ENCODE results near the gene CAST.
A peak's percentile ranks its signal among the peaks of the same experiment; 100 is the strongest.

Gene CAST

DNA sequence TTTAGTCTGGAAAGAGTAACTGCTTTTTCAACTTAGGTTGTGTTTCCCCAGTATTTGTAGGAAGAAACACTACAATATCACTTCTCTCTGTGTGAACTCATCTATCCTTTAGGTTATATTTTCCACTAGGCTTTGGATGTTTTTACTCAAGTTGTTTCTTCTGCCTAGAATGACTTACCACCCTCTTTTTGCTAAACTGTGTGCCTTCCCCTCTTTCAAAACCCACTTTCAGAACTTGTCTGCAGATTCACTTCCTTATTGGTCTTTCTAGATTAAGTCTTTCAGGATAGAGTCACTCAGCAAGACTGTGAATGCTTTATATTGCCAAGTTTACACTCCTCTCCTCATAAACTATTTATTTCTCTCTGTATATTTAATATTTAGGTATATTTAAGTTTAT is 14.2 kb upstream of the CAST start:
- DNase-seq: peak; percentile 58

DNA sequence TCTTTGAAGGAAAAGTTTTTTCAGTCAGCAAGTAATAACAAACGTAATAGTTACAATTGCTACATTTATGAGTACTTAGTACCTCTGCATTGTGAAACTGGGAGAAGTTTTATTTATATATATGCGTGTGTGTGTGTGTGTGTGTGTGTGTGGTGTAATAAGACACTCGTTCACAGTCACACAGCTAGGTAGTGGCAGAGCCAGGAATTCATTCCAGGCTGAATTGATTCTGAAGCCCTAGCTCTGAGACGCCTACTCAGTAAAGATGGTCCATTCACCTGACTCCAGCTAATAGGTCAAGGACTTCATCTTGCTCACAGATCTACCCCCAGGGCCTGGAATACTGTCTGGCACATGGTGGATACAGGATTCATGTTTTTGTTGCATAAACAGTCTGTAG is 13.6 kb upstream of the CAST start:
- no peak for DNase-seq

DNA sequence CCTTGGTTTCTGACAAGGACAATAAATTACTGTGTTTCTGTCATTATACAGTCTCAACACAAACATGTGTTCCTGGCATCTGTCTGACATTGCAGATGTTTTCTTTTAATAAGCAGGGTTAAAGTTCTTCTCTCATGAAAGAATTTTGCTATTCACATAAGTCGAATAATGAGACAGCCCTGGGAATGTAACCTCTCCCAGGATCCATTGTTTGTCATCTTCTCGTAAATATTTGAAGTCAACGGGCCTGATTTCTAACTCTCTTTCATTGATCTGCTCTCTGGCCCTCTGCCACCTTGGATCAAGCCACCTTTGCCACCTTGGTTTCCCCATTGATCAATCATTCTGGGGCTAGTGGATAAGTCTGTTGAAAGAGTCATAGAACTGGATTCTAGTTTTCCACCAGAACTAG is 12.9 kb upstream of the CAST start:
- DNase-seq: no peak

DNA sequence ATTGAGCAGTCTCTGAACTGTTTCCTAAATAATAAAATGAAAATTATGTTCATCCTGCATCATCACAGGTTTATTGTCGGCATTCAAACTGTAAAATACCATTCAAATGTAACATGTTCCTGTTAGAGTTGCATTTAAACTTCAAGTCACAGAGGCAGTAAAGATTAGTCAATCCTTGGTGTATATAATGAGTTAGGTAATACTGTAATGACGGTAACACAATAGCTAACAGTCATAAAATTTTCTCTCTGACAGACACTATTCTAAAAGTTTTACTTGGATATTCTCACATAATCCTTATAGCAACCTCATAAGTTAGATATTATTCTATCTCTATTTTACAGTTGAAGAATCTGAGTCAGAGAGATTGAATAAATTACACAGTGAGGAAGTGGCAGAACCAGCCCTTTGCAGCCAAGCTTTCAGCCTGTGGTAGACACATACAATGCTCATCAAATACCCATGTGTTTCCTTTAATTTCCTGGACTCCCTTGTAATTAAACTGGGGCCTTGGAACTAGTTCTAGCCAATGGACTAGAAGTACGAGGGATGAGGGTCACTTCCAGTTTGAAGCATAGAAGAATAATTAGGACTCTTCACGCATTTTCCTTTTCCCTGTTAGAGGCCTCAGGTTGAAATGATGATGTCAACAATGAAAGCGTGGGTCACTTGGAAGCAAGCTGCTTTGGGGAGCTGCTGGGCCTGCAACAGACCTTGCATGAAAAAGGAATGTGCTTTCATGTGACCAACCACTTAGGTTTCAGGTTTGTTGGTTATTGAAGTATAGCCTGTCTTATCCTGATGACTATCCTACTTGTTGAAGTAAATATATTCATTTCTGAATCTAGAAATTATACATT is 12.3 kb upstream of the CAST start:
- DNase-seq: no peak

DNA sequence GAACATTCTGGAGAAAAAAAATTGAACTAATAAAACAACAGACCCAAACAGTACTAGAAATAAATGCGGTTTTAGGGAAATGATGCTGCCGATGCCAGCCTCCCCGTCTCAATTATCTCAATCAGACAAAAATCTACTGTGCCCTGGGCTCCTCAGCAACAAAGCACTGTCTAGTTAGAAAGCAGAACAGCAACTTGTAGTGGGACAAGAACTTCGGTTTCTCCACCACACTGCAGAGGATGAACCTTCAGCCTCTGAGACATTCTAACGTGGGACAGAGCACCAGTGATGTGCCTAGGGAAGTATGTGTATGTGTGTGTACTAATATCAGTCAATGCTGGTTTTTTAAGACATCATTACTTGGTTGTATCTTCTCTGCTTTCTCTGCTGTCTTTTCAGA is 11.1 kb upstream of the CAST start:
- no peak for DNase-seq

DNA sequence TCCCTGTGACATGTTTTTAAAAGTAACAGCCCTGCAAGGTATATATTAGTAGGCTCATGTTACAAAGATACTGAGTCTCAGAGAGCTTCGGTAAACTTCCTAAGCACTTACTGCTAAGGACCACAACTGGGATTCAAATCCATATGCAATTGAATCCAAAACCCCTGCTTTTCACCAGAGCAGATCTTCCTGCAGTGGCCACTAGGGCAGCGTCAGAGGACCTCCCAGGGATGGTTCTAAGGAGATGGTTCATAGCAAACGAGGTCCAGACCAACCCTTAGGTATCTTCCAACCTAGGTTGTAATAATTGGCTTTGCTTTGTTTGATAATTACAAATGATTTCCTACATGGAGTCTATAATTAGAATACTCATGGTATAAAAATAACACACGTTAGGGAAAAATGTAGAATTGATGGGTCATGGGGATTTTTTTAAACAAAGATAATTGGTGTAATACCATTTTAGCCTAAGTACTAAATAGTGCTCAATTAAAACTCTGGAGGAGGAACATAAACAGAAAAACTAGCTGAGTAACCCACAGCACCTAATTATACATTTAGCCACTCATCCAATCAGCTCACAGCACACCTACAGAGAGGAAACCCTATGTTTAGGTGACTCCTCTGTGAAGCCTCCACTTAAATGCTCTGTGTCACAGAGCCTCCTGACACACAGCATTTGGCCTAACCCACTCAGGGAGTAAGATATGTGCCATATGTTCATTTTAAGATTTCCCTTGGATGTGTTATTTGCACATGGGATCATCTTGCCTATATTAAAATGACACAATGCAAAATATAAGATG is 10.0 kb upstream of the CAST start:
- DNase-seq: no peak

DNA sequence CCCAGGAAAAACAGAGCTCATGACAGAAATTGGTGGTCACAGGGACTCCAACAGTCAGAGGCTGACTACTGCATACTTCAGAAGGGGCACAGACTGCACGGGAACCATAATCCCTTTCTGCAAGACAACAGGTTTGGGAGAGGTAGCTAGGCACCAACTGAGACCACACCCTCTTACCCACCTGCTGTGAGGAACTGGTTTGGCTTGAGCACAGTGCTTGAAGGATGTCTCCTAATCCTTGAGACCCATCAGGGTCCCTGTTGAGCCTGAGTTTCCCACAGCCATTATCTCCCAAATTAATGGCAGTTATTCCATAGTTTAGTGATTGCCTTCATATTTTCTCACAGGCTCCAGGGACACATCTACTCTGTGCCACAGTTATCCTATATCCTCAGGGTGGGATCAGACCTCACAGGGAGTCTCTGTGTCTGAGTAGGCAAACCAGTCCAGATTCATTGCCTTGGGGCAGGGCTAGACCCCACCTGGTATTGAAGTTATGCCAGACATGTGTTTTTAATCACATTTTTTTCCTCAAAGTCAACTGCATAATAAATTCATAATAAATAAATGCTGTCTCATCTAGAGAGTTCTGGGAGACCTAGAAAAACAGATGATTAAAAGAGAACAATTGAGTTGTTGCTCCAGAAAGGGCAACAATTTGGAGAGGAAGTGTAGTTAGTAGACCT is 9.3 kb upstream of the CAST start:
- no peak for DNase-seq

DNA sequence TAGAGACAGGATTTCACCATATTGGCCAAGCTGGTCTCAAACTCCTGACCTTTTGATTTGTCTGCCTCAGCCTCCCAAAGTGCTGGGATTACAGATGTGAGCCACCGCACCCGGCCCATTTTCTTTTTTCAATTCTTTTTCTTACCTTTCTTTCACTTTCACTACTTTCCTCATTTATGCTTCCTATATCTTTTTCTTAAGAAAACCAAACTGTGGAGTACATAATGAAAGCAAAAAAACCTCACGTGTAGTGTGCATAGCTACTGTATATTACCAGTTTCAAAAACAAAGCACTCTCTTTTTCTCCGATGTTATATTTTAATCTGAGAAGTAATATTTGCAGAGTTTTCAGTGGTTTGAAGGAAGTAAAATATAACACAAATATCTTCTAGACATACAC is 8.0 kb upstream of the CAST start:
- no peak for DNase-seq

DNA sequence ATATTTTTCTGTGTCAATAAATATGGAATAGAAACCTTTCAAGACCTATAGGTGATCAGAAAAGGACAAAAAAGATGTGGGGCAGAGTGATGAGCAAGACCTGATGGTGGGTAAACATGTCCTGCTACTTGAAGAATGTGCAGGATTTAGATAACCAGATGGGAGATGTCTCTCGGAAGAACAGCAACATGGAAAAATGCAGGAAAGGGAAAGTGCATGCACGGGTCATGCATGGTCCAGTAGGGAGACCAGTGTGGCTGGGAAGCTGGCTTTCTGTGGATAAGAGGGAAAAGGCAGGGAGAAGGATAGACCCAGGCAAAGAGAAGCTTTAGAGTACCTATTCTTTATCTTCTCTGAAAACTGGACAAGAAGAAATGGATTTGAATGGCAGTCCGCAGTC is 7.1 kb upstream of the CAST start:
- no peak for DNase-seq

DNA sequence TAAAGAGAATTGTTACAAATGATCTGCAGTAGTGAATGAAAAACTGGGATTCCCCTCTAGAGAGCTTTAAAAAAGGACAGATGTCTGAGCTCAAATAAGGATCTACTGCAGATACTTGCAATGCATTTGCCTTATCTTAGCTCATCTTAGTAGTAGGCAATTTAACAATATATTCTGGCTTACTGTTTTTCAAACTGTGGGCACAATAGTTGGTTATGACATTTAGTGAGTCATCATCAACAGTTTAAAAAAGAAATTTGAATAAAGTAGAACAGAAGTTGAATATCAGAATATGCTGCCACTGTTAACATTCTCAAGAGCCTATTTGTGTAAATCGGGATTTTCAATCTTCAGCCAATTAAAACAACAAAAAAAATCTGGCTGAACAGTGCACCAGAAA is 6.7 kb upstream of the CAST start:
- DNase-seq: no peak

DNA sequence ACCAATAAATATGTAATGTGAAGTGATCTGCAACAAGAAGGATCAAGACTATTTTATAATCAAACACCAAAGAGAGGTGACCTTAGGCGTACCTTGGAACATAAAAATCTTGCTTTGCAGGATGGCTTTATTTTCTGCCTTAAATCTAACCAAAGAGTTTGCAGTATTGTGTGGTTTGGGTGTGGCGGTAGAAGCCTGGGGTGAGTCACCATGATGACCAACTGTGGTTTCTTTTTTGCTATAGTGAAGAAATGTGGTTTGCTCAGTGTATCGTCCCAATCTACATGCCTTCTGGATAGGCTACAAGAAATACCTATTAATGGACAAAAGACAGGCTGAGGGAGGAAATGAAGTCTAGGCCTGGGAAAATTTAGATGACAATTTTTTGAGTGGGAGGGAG is 5.1 kb upstream of the CAST start:
- DNase-seq: peak; percentile 68

DNA sequence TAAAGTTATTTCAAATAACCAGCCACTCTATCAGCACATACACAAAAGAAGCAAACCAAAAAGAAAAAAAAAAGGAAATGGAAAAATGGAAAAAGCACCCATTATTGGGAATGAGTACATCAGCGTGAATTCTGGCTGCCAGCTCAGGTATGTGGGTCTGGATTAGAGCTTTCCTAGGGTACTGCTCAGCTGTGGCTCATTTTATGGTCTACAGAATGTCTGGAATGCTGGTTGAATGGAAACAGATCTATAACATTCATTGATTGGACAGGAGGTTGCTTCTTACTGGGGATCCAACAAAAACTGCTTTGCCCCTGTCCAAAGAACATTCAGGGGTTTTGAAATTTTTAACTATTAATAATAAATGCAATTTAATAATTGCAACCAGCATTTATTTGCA is 3.9 kb upstream of the CAST start:
- no peak for DNase-seq

DNA sequence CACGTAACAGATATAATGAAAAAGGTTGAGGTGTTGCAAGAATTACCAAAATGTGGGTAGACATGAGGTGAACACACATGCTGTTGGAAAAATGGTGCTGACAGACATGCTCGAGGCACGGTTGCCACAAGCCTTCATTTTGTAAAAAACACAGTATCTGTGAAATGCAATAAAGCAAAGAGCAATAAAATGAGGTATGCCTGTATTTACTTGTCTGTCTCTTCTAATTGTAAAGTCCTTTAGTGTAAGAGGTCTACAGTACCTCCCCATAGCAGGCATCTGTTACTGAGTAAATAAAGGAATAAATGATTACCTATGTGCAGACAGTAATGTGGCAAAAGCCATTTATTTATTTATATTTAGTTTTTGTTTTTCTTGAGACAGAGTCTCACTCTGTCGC is 3.0 kb upstream of the CAST start:
- no peak for DNase-seq

DNA sequence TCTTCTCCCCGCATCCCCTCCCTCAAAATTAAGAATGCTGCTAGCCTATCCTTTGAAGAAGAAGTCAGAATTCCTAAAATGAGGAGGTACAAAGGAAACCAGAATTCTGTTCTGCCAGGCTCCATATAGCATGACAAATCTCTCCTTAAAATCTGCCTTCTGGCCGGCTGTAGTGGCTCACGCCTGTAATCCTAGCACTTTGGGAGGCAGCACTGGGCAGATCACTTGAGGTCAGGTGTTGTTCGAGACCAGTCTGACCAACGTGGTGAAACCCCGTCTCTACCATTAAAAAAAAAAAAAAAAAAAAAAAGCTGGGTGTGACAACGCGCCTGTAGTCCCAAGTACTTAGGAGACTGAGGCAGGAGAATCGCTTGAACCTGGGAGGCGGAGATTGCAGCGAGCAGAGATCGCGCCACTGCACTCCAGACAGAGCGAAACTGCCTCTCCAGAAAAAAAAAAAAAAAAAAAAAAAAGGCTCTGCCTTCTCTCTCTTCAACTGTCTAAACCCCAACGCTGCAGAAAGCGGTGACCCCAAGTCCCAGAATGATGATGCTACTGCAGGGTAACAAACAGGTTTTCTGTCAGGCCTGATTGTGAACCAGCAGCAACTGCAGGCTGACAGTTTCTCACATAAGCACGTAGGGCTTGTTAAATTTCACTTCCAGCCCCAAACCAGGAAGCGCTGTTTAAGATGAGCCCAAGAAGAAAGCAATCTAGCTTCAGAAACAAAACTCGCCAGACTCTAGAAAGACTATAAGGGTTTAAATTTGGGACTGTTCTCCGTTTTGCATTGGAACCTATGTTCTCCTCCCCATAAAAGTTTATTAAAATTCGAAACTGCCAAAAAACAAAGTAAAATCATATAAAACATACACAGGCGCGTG is 963 bp upstream of the CAST start:
- DNase-seq: no peak

DNA sequence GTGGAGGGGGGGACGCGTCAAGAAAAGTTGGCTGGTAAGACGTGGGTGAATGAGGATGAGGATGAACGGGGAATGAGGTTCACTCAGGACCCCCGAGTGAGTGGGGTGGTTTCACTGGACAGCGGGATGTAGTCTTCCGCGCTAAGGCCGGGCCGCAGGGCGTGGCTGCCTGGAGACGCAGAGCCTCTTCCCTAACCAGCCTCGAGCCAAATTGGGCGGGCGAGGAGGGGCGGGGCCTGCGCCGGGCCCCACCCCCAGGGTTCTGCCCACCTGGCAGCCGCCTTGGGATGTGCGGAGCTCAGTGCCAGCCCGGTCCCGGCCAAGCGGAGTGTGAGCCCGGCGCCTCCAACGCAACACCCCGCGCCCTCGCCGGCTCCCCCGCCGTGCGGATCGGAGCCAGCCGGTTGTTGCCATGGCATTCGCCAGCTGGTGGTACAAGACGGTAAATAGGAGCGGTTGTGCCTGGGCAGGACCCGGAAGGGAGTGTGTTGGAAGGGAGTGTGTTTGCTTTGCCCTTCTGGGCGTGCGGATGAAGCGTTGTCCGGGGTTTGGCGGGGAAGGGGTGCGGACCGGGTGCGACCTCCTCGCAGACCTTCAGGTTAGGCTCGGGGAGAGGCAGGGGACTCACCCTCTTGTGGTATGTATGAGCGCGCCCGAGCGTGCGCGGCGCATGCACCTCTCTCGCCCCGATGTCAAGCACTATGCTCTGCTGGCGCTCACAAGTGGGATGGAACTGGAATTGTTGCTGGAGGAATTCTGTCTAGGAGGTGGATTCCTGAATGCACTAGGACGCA is 746 bp downstream of the CAST start:
- DNase-seq: no peak

DNA sequence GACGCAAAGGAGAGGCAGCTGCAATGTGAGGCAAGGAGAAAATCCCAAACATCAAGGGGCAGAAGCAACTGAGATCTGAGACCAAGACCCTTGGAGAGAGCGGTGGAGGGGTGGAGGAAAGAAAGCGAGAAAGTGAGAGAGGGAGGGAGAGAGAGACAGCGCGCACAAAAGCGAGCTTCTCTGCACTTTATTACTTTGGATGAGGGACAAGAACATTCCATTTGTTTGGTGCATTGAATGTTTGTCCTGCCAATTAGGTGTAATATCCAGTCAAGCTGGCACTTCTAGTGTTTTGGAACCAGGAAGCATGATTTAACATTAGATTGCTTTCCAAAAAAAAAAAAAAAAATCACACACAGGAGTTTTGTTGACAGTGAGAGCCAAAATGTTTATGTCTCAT is 1.4 kb downstream of the CAST start:
- DNase-seq: no peak

DNA sequence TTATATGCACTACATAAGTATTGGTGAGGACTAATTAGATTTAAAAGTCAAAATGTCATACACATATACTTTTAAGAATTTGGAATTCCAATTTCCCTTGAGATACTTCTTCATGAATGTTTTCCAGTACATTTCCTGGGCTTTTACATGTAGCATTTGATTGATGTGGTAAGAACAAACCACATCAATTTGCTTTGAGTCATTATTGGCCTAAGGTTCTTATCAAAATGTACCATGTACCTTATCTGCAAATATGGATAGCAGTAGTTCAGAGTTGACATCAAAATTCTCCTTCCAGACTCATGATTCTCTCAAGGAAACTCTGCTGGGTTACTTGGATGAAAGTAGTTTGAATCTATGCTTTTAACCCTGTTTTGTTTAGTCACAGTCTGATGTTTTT is 2.5 kb downstream of the CAST start:
- DNase-seq: no peak

DNA sequence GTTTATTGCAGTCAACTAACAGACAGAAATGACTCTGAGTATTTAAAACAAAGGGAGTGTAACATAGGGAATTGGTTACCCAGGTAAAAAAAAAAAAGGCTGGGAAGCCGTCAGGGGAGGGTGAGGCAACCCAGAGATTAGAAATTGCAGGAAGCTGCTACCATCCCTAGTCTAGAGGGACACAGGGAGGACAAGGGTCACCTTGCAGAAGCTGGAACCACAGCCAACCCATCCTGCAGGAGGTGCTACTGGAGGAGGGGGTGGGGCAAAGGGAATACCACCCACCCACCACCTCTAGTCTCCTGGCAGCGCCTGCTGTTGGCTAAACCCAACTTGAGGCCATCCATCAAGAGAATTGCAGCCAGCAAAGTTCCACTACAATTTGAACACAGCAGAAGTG is 6.5 kb downstream of the CAST start:
- DNase-seq: no peak

DNA sequence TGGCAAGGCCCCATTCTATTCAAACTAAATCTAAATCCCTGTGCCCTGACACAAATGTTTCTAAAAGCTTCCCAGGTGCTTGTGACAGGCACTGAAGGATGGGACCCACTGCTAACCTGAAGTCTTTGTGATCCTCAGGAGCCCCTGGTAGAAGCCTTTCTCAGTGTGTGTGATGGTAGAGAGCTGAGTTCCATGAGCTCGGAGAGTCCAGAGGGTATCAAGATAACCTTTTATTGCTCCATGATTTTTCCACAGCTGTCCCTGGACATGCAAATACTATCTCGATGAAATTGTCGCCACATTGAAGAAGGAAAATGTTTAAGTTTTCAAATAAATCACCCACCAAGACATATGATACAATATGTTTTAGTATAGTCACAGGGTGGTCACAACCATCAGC is 7.7 kb downstream of the CAST start:
- DNase-seq: no peak

DNA sequence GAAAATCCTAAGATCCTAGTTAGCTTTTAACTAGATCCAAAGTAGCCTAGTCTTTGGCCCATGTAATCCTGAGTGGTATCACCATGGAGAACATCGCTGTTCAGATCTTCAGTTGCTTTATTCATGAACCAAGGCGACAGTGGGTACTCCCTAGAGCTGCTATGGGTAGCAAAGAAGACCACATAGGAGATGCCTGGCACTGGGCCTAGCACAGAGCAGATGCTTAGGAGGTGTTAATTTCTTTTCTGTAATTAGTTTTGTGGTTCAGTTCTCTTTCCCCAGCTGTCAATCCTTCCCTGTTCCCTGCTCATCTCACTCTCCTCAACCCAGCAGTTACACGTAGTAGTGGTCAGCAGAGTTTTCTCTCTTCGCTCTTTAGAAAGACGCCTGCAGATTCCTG is 9.3 kb downstream of the CAST start:
- DNase-seq: no peak

DNA sequence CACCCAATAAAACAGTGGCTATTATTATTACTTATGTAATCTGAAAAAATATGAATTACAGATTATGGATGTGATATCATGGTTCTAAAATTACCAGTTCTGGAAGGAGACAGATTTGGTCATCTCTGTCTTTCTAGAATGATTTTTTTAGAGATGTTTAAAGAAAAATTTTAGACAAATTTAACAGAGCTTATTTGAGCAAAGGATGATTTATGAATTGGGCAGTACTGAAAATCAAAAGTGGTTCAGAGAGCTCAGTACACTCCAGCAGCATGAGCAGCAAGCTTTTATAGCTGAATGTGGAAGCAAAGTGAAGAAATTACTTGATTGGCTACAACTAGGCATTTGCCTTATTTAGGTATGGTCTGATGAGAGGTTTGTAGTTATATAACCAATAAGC is 11.0 kb downstream of the CAST start:
- DNase-seq: no peak

DNA sequence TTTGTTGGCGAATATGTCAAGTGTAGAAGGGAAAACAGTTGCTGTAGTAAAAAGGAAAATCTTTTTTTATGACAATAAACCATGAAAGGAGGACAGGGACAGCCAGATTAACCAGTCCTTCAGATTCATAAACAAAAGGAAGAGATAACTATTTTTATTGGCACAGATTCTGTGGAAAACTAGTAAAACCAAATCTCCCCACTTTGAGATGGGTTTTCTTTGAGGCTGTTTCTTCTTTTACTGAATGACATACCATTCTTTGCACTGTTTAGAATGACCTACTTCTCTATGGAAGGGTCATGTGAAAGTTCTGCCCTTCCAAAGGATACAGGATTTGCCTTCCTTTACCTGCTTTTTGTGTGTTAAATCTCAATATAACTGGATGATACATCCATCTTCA is 13.7 kb downstream of the CAST start:
- DNase-seq: no peak

Data from SIG-M5 (cell line).